Adrenal gland (tissue), 5 donors: Measurements from ENCODE around the gene C1orf226.

Source experiments
- POLR2A ChIP-seq, 2 donors: fragments of 450-650 bp; IDR thresholded peaks; one replicate each; pipeline ENCODE4 v1.6.1; 2017; ENCODE audit warnings: antibody characterized with exemption in 2 of 2, mild to moderate bottlenecking in 2 of 2, moderate library complexity in 1 of 2
- TF ChIP-seq, protein P1 (sequence below), 6 experiments: fragments of 450-650 bp in 4 of 6; fragments of 200-600 bp in 2 of 6; sonication (generic) in 1 of 6; IDR thresholded peaks; 1 replicate in 5 of 6; 2 replicates in 1 of 6; pipeline versions ENCODE4 v1.5.1 to v1.8.0; 2016 to 2021; ENCODE audit warnings: antibody characterized with exemption in 6 of 6, mild to moderate bottlenecking in 2 of 6, moderate library complexity in 1 of 6
- donor health status: DM: no; HTN: no; CAD: no.

DNA sequence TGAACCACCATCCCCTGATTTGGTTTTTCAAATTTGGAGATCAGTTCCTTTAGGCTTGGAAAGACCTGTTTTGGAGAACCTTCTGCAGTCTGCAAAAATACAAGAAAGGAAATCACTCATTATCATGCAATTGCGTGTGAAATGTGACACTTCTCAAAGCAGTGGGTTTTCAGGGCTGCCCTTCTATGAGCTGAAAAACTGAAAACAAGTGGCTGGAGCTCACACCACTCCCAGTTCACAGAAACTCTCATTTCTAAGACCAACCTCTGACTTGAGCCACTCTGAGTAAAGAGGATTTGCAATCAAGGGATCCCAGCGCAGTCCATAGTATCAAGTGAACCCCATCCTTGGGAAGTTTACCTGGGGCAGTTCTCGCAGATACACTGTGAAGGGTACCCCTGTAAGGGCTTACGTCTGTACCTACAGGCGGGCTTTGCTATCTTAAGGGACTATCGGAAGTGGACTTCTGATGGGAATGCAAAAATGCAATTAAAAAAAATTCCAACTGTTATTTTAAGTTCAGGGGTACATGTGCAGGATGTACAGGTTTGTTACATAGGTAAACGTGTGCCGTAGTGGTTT lies 17.6 kb downstream of the C1orf226 start:
- no peak for TF ChIP-seq POLR2A (IDR thresholded peaks at IDR 0.05)
- TF ChIP-seq, protein P1, sequence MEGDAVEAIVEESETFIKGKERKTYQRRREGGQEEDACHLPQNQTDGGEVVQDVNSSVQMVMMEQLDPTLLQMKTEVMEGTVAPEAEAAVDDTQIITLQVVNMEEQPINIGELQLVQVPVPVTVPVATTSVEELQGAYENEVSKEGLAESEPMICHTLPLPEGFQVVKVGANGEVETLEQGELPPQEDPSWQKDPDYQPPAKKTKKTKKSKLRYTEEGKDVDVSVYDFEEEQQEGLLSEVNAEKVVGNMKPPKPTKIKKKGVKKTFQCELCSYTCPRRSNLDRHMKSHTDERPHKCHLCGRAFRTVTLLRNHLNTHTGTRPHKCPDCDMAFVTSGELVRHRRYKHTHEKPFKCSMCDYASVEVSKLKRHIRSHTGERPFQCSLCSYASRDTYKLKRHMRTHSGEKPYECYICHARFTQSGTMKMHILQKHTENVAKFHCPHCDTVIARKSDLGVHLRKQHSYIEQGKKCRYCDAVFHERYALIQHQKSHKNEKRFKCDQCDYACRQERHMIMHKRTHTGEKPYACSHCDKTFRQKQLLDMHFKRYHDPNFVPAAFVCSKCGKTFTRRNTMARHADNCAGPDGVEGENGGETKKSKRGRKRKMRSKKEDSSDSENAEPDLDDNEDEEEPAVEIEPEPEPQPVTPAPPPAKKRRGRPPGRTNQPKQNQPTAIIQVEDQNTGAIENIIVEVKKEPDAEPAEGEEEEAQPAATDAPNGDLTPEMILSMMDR (IDR thresholded peaks at IDR 0.05): no peak
